Ammon's horn (tissue), 1 donor: Measurements from ENCODE around the gene TMEM203.

Source experiments
- DNase-seq: peaks from one replicate; pipeline ENCODE4 v3.0.0-alpha.2; 2016; ENCODE audit warnings: low spot score

Gene TMEM203

GRCh38 chr9:137181680-137182079, 23.8 kb downstream of the TMEM203 start:
- no peak for DNase-seq

- no peak for DNase-seq
These were observed 25.0 kb downstream of the TMEM203 start for GRCh38 chr9:137180491-137180890.

- no peak for DNase-seq
These were observed 25.7 kb downstream of the TMEM203 start for GRCh38 chr9:137179761-137180160.

GRCh38 chr9:137178939-137179630, 26.4 kb downstream of the TMEM203 start:
- no peak for DNase-seq

GRCh38 chr9:137178201-137178938, 27.1 kb downstream of the TMEM203 start:
- no peak for DNase-seq

- no peak for DNase-seq
These were observed 28.9 kb downstream of the TMEM203 start for GRCh38 chr9:137176302-137177182.

GRCh38 chr9:137175345-137175961, 30.0 kb downstream of the TMEM203 start:
- no peak for DNase-seq

GRCh38 chr9:137174722-137175293, 30.6 kb downstream of the TMEM203 start:
- no peak for DNase-seq

- DNase-seq: no peak
These were observed 31.4 kb downstream of the TMEM203 start for GRCh38 chr9:137173796-137174664.

GRCh38 chr9:137172901-137173795, 32.3 kb downstream of the TMEM203 start:
- DNase-seq: no peak

GRCh38 chr9:137171149-137171900, 34.1 kb downstream of the TMEM203 start:
- DNase-seq: no peak

- DNase-seq: no peak
These were observed 34.8 kb downstream of the TMEM203 start for GRCh38 chr9:137170486-137171148.

GRCh38 chr9:137169896-137170358, 35.5 kb downstream of the TMEM203 start, which contains the start of gene LRRC26:
Gene LRRC26 (minus strand): TSS chr9:137170051. CDS start chr9:137169943, 108 bp downstream.
- no peak for DNase-seq

GRCh38 chr9:137168904-137169856, 36.3 kb downstream of the TMEM203 start:
- no peak for DNase-seq

- DNase-seq: no peak
These were observed 36.9 kb downstream of the TMEM203 start for GRCh38 chr9:137168573-137168903.

GRCh38 chr9:137167747-137168572, 37.5 kb downstream of the TMEM203 start:
- DNase-seq: no peak
